ENCODE results near the gene E2F8.

Gene E2F8

GRCh38 chr11:19187114-19187832, 53.5 kb downstream of the E2F8 start:
- no peak for DNase-seq (ENCODE audit: low read depth)
- no peak overlapping the region for H3K4me3 ChIP-seq (ENCODE audit: low read depth, low read length)
- no peak for TF ChIP-seq CTCF (IDR thresholded peaks at IDR 0.05; ENCODE audit: control insufficient read depth, extremely low read depth, insufficient read depth)

GRCh38 chr11:19185516-19186052, 55.2 kb downstream of the E2F8 start:
- no peak for DNase-seq (ENCODE audit: low read depth)

GRCh38 chr11:19185036-19185435, 55.7 kb downstream of the E2F8 start:
- no peak for TF ChIP-seq CTCF (IDR thresholded peaks at IDR 0.05; ENCODE audit: control insufficient read depth, extremely low read depth, insufficient read depth)
- DNase-seq (ENCODE audit: low read depth) = no peak
- no peak overlapping the region for H3K4me3 ChIP-seq (ENCODE audit: low read depth, low read length)

More at GRCh38 chr11:19185516-19186052, 55.2 kb downstream of the E2F8 start:
- no peak for TF ChIP-seq CTCF (IDR thresholded peaks at IDR 0.05; ENCODE audit: control insufficient read depth, extremely low read depth, insufficient read depth)
- no peak overlapping the region for H3K4me3 ChIP-seq (ENCODE audit: low read depth, low read length)

GRCh38 chr11:19183646-19184045, 57.1 kb downstream of the E2F8 start:
- no peak overlapping the region for H3K4me3 ChIP-seq (ENCODE audit: low read depth, low read length)
- DNase-seq (ENCODE audit: low read depth) = no peak
- no peak for TF ChIP-seq CTCF (IDR thresholded peaks at IDR 0.05; ENCODE audit: control insufficient read depth, extremely low read depth, insufficient read depth)

GRCh38 chr11:19181531-19182261, 59.0 kb downstream of the E2F8 start:
- H3K4me3 ChIP-seq (ENCODE audit: low read depth, low read length) = no peak overlapping the region
- TF ChIP-seq CTCF (IDR thresholded peaks at IDR 0.05; ENCODE audit: control insufficient read depth, extremely low read depth, insufficient read depth) = no peak
- DNase-seq (ENCODE audit: low read depth) = no peak

GRCh38 chr11:19176629-19177186, 64.0 kb downstream of the E2F8 start:
- no peak for DNase-seq (ENCODE audit: low read depth)
- H3K4me3 ChIP-seq (ENCODE audit: low read depth, low read length) = no peak overlapping the region
- TF ChIP-seq CTCF (IDR thresholded peaks at IDR 0.05; ENCODE audit: control insufficient read depth, extremely low read depth, insufficient read depth) = no peak
